Measurements from ENCODE around the gene SPAG16. TPM values are rescaled to one million over a fixed set of nuclear protein-coding genes. Genes with fewer than 3 reads are reported as not detected.

The SPAG16 gene
- total RNA-seq, 2 donors from 2014 or later = 15.5 to 22.8 TPM

- Histone ChIP-seq H3K4me3 (no peak overlapping the region), H3K9me3 (no peaks in the 10 kb centered on the region), H3K36me3 (replicated peaks in 1 of 2; ENCODE audit: insufficient read depth in 1 of 2, low read depth in 2 of 2) (no peaks in the 10 kb centered on the region), H3K4me1 (no peaks in the 10 kb centered on the region), H3K27me3 (no peaks in the 10 kb centered on the region), H3K27ac (no peak overlapping the region)
- no peak for ATAC-seq
- intact Hi-C loops (cut with DNase I) = no loop called here
- WGBS, 2 donors = 29 to 56% methylated on average over 1 of the region's 1 CpG
- DNase-seq = no peak
- TF ChIP-seq POLR2A (IDR thresholded peaks at IDR 0.05) (no peak), CTCF (IDR thresholded peaks at IDR 0.05) (no peak)
Observed at GRCh38 chr2:213818436-213818835, 534.2 kb downstream of the SPAG16 start.

- Histone ChIP-seq H3K27me3 (no peaks in the 10 kb centered on the region), H3K36me3 (replicated peaks in 1 of 2; ENCODE audit: insufficient read depth in 1 of 2, low read depth in 2 of 2) (no peaks in the 10 kb centered on the region), H3K4me1 (no peaks in the 10 kb centered on the region), H3K9me3 (no peaks in the 10 kb centered on the region), H3K4me3 (no peak overlapping the region), H3K27ac (no peak overlapping the region)
- TF ChIP-seq POLR2A (IDR thresholded peaks at IDR 0.05) = no peak
- no peak for TF ChIP-seq CTCF (IDR thresholded peaks at IDR 0.05)
- ATAC-seq (no peak), DNase-seq (no peak)
- intact Hi-C loops (cut with DNase I) = no loop called here
Observed at GRCh38 chr2:213834331-213834730, 550.1 kb downstream of the SPAG16 start.

GRCh38 chr2:213834746-213835145 lies 550.5 kb downstream of the SPAG16 start:
- Histone ChIP-seq H3K36me3 (replicated peaks in 1 of 2; ENCODE audit: insufficient read depth in 1 of 2, low read depth in 2 of 2) (no peaks in the 10 kb centered on the region), H3K4me1 (no peaks in the 10 kb centered on the region), H3K27ac (no peak overlapping the region), H3K4me3 (no peak overlapping the region), H3K9me3 (no peaks in the 10 kb centered on the region), H3K27me3 (no peaks in the 10 kb centered on the region)
- ATAC-seq = no peak
- intact Hi-C loops (cut with DNase I) = no loop called here
- TF ChIP-seq POLR2A (IDR thresholded peaks at IDR 0.05) (no peak), CTCF (IDR thresholded peaks at IDR 0.05) (no peak)
- no peak for DNase-seq
- 55 to 71% methylated on average over 1 of the region's 1 CpG for WGBS, 2 donors

- H3K36me3 ChIP-seq (replicated peaks in 1 of 2; ENCODE audit: insufficient read depth in 1 of 2, low read depth in 2 of 2) = no peaks in the 10 kb centered on the region
- no peak overlapping the region for H3K4me3 ChIP-seq
- no peak for DNase-seq
- no peak for TF ChIP-seq CTCF (IDR thresholded peaks at IDR 0.05)
- TF ChIP-seq POLR2A (IDR thresholded peaks at IDR 0.05) = no peak
- no peaks in the 10 kb centered on the region for H3K9me3 ChIP-seq
- H3K27ac ChIP-seq = no peak overlapping the region
- no peaks in the 10 kb centered on the region for H3K27me3 ChIP-seq
- 18 to 24% methylated on average over 1 of the region's 1 CpG for WGBS, 2 donors
- no peaks in the 10 kb centered on the region for H3K4me1 ChIP-seq
- intact Hi-C loops (cut with DNase I) = no loop called here
- ATAC-seq = no peak
Observed at GRCh38 chr2:213846856-213847255, 562.6 kb downstream of the SPAG16 start.

GRCh38 chr2:213847316-213847715 lies 563.1 kb downstream of the SPAG16 start:
- Histone ChIP-seq H3K27ac (no peak overlapping the region), H3K4me3 (no peak overlapping the region), H3K9me3 (no peaks in the 10 kb centered on the region), H3K36me3 (replicated peaks in 1 of 2; ENCODE audit: insufficient read depth in 1 of 2, low read depth in 2 of 2) (no peaks in the 10 kb centered on the region), H3K4me1 (no peaks in the 10 kb centered on the region), H3K27me3 (no peaks in the 10 kb centered on the region)
- ATAC-seq = no peak
- no peak for DNase-seq
- intact Hi-C loops (cut with DNase I) = no loop called here
- WGBS, 2 donors = 73 to 80% methylated on average over 3 of the region's 3 CpGs
- no peak for TF ChIP-seq POLR2A (IDR thresholded peaks at IDR 0.05)

All from body of pancreas (tissue), 4 donors.